Measurements from ENCODE around the gene SPDYE5.

Gene SPDYE5

DNA sequence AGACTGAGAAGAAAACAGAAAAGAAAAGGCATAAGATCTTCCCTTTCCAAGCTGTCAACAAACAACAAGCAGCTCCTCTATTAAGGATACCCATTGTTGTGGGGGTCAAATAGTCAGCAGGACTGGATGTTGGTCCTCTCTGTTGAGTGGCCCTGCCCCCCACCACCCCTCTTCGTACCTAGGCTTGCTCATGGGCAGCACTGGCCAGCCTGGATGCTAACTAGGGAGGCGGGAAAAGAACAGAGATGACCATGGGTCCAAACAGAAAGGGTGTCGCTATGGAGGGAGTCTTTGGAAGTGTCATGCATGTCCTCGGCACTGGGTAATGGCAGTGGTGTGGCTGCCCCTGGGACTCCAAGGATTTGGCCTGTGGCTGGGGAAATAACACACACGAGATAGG, 45.6 kb downstream of the SPDYE5 start:
- DNase-seq, result no peak

- no peak for DNase-seq
These were observed 54.3 kb downstream of the SPDYE5 start for GRCh38 chr7:75546237-75547015.
